Activated B cell treated with CpG ODN at 0.5 μM for 24 hours (primary cell): ENCODE measurements around the gene PRKG1. TPM values are rescaled to one million over a fixed set of nuclear protein-coding genes. Genes with fewer than 3 reads are reported as not detected.
"Not testable (repeated sequence)": the region's sequence is repeated elsewhere in the genome, so short reads cannot be mapped to it uniquely, and the experiment has no call there.

ENCODE experiments used
- ATAC-seq: fragments of 200-7000 bp; cut with Tn5 transposase; one replicate; pipeline ENCODE4 v1.10.0; 2021; ENCODE audit warnings: low read depth, mild to moderate bottlenecking, moderate library complexity
- CTCF ChIA-PET: fragments of 350-600 bp; sonication (Branson Sonifier 250); formaldehyde crosslinking; loops from one replicate; lab custom pipeline; 2021; ENCODE audit warnings: antibody characterized with exemption; lab: Charles Lee
- POLR2A ChIA-PET: fragments of 350-600 bp; sonication (Branson Sonifier 250); formaldehyde crosslinking; loops from one replicate; lab custom pipeline; 2021; ENCODE audit warnings: antibody characterized with exemption; lab: Charles Lee
- DNase-seq: peaks from one replicate; pipeline ENCODE4 v3.0.0; 2022
- H3K27ac Mint-ChIP-seq: one replicate; pipeline ENCODE4 v1.8.0; 2020; ENCODE audit warnings: mixed read lengths
- H3K27me3 Mint-ChIP-seq: one replicate; pipeline ENCODE4 v1.8.0; 2021; ENCODE audit warnings: mixed read lengths
- H3K36me3 Mint-ChIP-seq: one replicate; pipeline ENCODE4 v1.8.0; 2021; ENCODE audit warnings: low read depth, mixed read lengths
- H3K4me1 Mint-ChIP-seq: one replicate; pipeline ENCODE4 v1.8.0; 2021; ENCODE audit warnings: mixed read lengths
- H3K4me3 Mint-ChIP-seq: one replicate; pipeline ENCODE4 v1.8.0; 2020; ENCODE audit warnings: mild to moderate bottlenecking, mixed read lengths
- H3K9me3 Mint-ChIP-seq: one replicate; pipeline ENCODE4 v1.8.0; 2020; ENCODE audit warnings: mixed read lengths
- CTCF ChIP-seq: fragments of 200-600 bp; IDR thresholded peaks from one replicate; pipeline ENCODE4 v1.8.0; 2022; ENCODE audit warnings: antibody characterized with exemption, mild to moderate bottlenecking
- intact Hi-C: fragments of 100-400 bp; cut with micrococcal nuclease; formaldehyde crosslinking; loops from one replicate; pipeline ENCODE4 v1.15.1; 2024
- total RNA-seq: library from RNA; stranded (reverse); gene quantifications from 2 replicates; pipeline ENCODE4 v1.2.3, GENCODE V29; 2022

Gene PRKG1
- total RNA-seq, 1 donor from 2014 or later, result not detected

- peaks cover 4% of the 10 kb centered on the region for H3K27me3 Mint-ChIP-seq
- no peak overlapping the region for H3K27ac Mint-ChIP-seq
- ATAC-seq (no peak), DNase-seq (no peak)
- ChIA-PET CTCF (no interaction called here), POLR2A (no interaction called here)
- no peak overlapping the region for H3K4me3 Mint-ChIP-seq
- intact Hi-C loops, result no loop called here
- no peaks in the 10 kb centered on the region for H3K9me3 Mint-ChIP-seq
- H3K4me1 Mint-ChIP-seq, result no peaks in the 10 kb centered on the region
- H3K36me3 Mint-ChIP-seq, result no peaks in the 10 kb centered on the region
- no peak for TF ChIP-seq CTCF
These were observed 613.0 kb downstream of the PRKG1 start for GRCh38 chr10:51687296-51687695.

GRCh38 chr10:51688826-51689225 lies 614.5 kb downstream of the PRKG1 start:
- ATAC-seq, H3K27ac Mint-ChIP-seq, H3K4me3 Mint-ChIP-seq, H3K9me3 Mint-ChIP-seq, H3K36me3 Mint-ChIP-seq, DNase-seq, intact Hi-C loops, H3K4me1 Mint-ChIP-seq, H3K27me3 Mint-ChIP-seq, POLR2A ChIA-PET, CTCF ChIA-PET: not testable (repeated sequence)

GRCh38 chr10:51689536-51689935 lies 615.2 kb downstream of the PRKG1 start:
- no peaks in the 10 kb centered on the region for H3K9me3 Mint-ChIP-seq

GRCh38 chr10:51691135-51691534 lies 616.8 kb downstream of the PRKG1 start:
- ATAC-seq, result no peak
- H3K4me1 Mint-ChIP-seq, result peaks cover 12% of the 10 kb centered on the region
- no peak for DNase-seq

More at GRCh38 chr10:51689536-51689935, 615.2 kb downstream of the PRKG1 start:
- POLR2A ChIA-PET, result no interaction called here
- Mint-ChIP-seq H3K27ac (no peak overlapping the region), H3K36me3 (no peaks in the 10 kb centered on the region), H3K4me3 (no peak overlapping the region), H3K27me3 (peaks cover 3% of the 10 kb centered on the region), H3K4me1 (no peaks in the 10 kb centered on the region)
- TF ChIP-seq CTCF, result no peak
- intact Hi-C loops, result no loop called here
- DNase-seq (no peak), ATAC-seq (no peak)
- CTCF ChIA-PET, result no interaction called here

GRCh38 chr10:51694086-51694768 lies 619.9 kb downstream of the PRKG1 start:
- no peaks in the 10 kb centered on the region for H3K27me3 Mint-ChIP-seq
- intact Hi-C loops, result loop anchor here (10.0 kb wide), 1 partner anchor 521 kb away; no protein-coding TSS in a partner anchor
- H3K4me3 Mint-ChIP-seq, result no peak overlapping the region
- TF ChIP-seq CTCF, result no peak
- H3K9me3 Mint-ChIP-seq, result no peaks in the 10 kb centered on the region
- ChIA-PET CTCF (no interaction called here), POLR2A (interaction anchor here (0.5 kb wide), 1 partner anchor 10 kb away, joined by 4 read pairs; no protein-coding TSS in a partner anchor)
- H3K4me1 Mint-ChIP-seq, result peaks cover 41% of the 10 kb centered on the region
- no peak overlapping the region for H3K27ac Mint-ChIP-seq
- ATAC-seq (no peak), DNase-seq (no peak)
- peaks cover 30% of the 10 kb centered on the region for H3K36me3 Mint-ChIP-seq

More at GRCh38 chr10:51691135-51691534, 616.8 kb downstream of the PRKG1 start:
- H3K9me3 Mint-ChIP-seq, result no peaks in the 10 kb centered on the region
- peaks cover 3% of the 10 kb centered on the region for H3K27me3 Mint-ChIP-seq
- H3K36me3 Mint-ChIP-seq, result peaks cover 11% of the 10 kb centered on the region
- intact Hi-C loops, result loop anchor here (10.0 kb wide), 1 partner anchor 524 kb away; no protein-coding TSS in a partner anchor
- no peak for TF ChIP-seq CTCF
- ChIA-PET CTCF (no interaction called here), POLR2A (interaction anchor here (0.6 to 0.8 kb wide), 3 partner anchors 9 to 951 kb away, joined by 3 to 5 read pairs (median 5); partner anchors contain the start of gene ASAH2B)
- no peak overlapping the region for H3K27ac Mint-ChIP-seq
- H3K4me3 Mint-ChIP-seq, result no peak overlapping the region
